Neural progenitor cell (in vitro differentiated cells): ENCODE data around the gene RETN.

Experiments used
- EZH2 ChIP-seq: fragments of 200-600 bp; sonication (generic); IDR thresholded peaks from 2 replicates; pipeline ENCODE4 v1.6.1; 2017; ENCODE audit warnings: antibody characterized with exemption, mild to moderate bottlenecking, moderate library complexity
- TF ChIP-seq, protein P1 (sequence below): fragments of 200-600 bp; sonication (generic); IDR thresholded peaks from 2 replicates; pipeline ENCODE4 v1.5.1; 2017; ENCODE audit warnings: antibody characterized with exemption, mild to moderate bottlenecking

- TF ChIP-seq, protein P1, sequence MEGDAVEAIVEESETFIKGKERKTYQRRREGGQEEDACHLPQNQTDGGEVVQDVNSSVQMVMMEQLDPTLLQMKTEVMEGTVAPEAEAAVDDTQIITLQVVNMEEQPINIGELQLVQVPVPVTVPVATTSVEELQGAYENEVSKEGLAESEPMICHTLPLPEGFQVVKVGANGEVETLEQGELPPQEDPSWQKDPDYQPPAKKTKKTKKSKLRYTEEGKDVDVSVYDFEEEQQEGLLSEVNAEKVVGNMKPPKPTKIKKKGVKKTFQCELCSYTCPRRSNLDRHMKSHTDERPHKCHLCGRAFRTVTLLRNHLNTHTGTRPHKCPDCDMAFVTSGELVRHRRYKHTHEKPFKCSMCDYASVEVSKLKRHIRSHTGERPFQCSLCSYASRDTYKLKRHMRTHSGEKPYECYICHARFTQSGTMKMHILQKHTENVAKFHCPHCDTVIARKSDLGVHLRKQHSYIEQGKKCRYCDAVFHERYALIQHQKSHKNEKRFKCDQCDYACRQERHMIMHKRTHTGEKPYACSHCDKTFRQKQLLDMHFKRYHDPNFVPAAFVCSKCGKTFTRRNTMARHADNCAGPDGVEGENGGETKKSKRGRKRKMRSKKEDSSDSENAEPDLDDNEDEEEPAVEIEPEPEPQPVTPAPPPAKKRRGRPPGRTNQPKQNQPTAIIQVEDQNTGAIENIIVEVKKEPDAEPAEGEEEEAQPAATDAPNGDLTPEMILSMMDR = no peak
- no peak for TF ChIP-seq EZH2
Observed at GRCh38 chr19:7665076-7665475, 3.8 kb upstream of the RETN start.
